Kidney epithelial cell (primary cell): ENCODE data around the gene KRTAP10-12. TPM values are rescaled to one million over a fixed set of nuclear protein-coding genes. Genes with fewer than 3 reads are reported as not detected.

Experiments used
- DNase-seq: peaks from one replicate; pipeline ENCODE4 v3.0.0-alpha.2; 2010; ENCODE audit warnings: low read depth
- H3K27me3 ChIP-seq: 2 replicates; pipeline ENCODE4 v1.6.0; 2011; ENCODE audit warnings: low read length; ENCODE audit not compliant: control insufficient read depth, insufficient read depth
- H3K36me3 ChIP-seq: 2 replicates; pipeline ENCODE4 v1.5.1; 2011; ENCODE audit warnings: low read length; ENCODE audit not compliant: control insufficient read depth, insufficient read depth
- H3K4me3 ChIP-seq: 2 replicates; pipeline ENCODE4 v1.5.1; 2011; ENCODE audit warnings: low read depth, mild to moderate bottlenecking, control low read depth, low read length
- CTCF ChIP-seq: IDR thresholded peaks from 2 replicates; pipeline ENCODE4 v1.5.1; 2011; ENCODE audit warnings: mild to moderate bottlenecking, moderate library complexity, low read length, control low read depth, inconsistent platforms; ENCODE audit not compliant: insufficient read depth, poor library complexity, severe bottlenecking
- total RNA-seq: library from RNA; depleted of rRNA; stranded (reverse); fragments of >200 nt; gene quantifications from 2 replicates; pipeline ENCODE4 v1.2.3, GENCODE V29; 2015

KRTAP10-12 gene
- total RNA-seq, 1 donor from 2014 or later: not detected

- DNase-seq: no peak
- Histone ChIP-seq H3K27me3 (peaks cover 29% of the 10 kb centered on the region), H3K36me3 (no peaks in the 10 kb centered on the region), H3K4me3 (no peak overlapping the region)
- TF ChIP-seq CTCF: no peak
These were observed 26.5 kb downstream of the KRTAP10-12 start for GRCh38 chr21:44723177-44724131.

- DNase-seq: no peak
- Histone ChIP-seq H3K36me3 (no peaks in the 10 kb centered on the region), H3K27me3 (peaks cover 26% of the 10 kb centered on the region), H3K4me3 (no peak overlapping the region)
- no peak for TF ChIP-seq CTCF
These were observed 27.2 kb downstream of the KRTAP10-12 start for GRCh38 chr21:44724196-44724595.

- H3K36me3 ChIP-seq: no peaks in the 10 kb centered on the region
- H3K4me3 ChIP-seq: no peak overlapping the region
- no peak for TF ChIP-seq CTCF
- peaks cover 26% of the 10 kb centered on the region for H3K27me3 ChIP-seq
- no peak for DNase-seq
These were observed 28.0 kb downstream of the KRTAP10-12 start for GRCh38 chr21:44724926-44725325.

GRCh38 chr21:44726826-44727225 lies 29.9 kb downstream of the KRTAP10-12 start:
- Histone ChIP-seq H3K27me3 (peaks cover 26% of the 10 kb centered on the region), H3K36me3 (no peaks in the 10 kb centered on the region), H3K4me3 (no peak overlapping the region)
- TF ChIP-seq CTCF: no peak
- no peak for DNase-seq

- no peak overlapping the region for H3K4me3 ChIP-seq
- DNase-seq: no peak
- no peak for TF ChIP-seq CTCF
- H3K36me3 ChIP-seq: no peaks in the 10 kb centered on the region
- H3K27me3 ChIP-seq: peaks cover 26% of the 10 kb centered on the region
These were observed 30.3 kb downstream of the KRTAP10-12 start for GRCh38 chr21:44727321-44727720.
